IMR-90 (cell line): ENCODE data around the gene TPX2. TPM values are rescaled to one million over a fixed set of nuclear protein-coding genes. Genes with fewer than 3 reads are reported as not detected.

Experiments used
- ATAC-seq: fragments of 200-7000 bp; cut with Tn5 transposase; 2 replicates; pipeline ENCODE4 v1.9.1; 2020; ENCODE audit warnings: low read depth, mild to moderate bottlenecking, moderate library complexity
- BruUV-seq: library from RNA; stranded (reverse); fragments of 400-500 nt; replicated peaks from 2 replicates; lab custom pipeline; 2021; lab: Mats Ljungman, UMichigan
- CTCF ChIA-PET: fragments of 300-600 bp; formaldehyde crosslinking; extraction: SDS; loops from one replicate; lab custom pipeline; 2021; ENCODE audit warnings: antibody characterized with exemption; lab: Yijun Ruan, JAX
- POLR2A ChIA-PET: fragments of 300-600 bp; sonication (Branson Sonifier 250); formaldehyde crosslinking; loops from one replicate; lab custom pipeline; 2022; ENCODE audit warnings: antibody characterized with exemption; ENCODE audit not compliant: unreplicated experiment; lab: Charles Lee
- DNase-seq: peaks from one replicate; pipeline ENCODE4 v3.0.0; 2013
- H2AFZ ChIP-seq: replicated peaks from 2 replicates; pipeline ENCODE3; 2013; ENCODE audit warnings: low read length, mild to moderate bottlenecking; ENCODE audit not compliant: poor library complexity
- H2AK5ac ChIP-seq: 2 replicates; pipeline ENCODE4 v1.6.1; 2013; ENCODE audit warnings: low read depth, low read length, inconsistent platforms
- H2AK9ac ChIP-seq: replicated peaks from 2 replicates; pipeline ENCODE3; 2013; ENCODE audit warnings: mild to moderate bottlenecking, low read depth, low read length, moderate library complexity; ENCODE audit not compliant: poor library complexity
- H2BK120ac ChIP-seq: 2 replicates; pipeline ENCODE4 v1.6.1; 2013; ENCODE audit warnings: low read depth, low read length, inconsistent platforms
- H2BK15ac ChIP-seq: 3 replicates; pipeline ENCODE4 v1.6.1; 2013; ENCODE audit warnings: low read depth, low read length, inconsistent platforms
- H2BK20ac ChIP-seq: 2 replicates; pipeline ENCODE4 v1.6.1; 2013; ENCODE audit warnings: low read depth, mild to moderate bottlenecking, inconsistent platforms, low read length, moderate library complexity
- H2BK5ac ChIP-seq: 2 replicates; pipeline ENCODE4 v1.6.1; 2013; ENCODE audit warnings: mild to moderate bottlenecking, low read depth, low read length, inconsistent platforms; ENCODE audit not compliant: poor library complexity, severe bottlenecking
- H3K14ac ChIP-seq: replicated peaks from 2 replicates; pipeline ENCODE4 v1.6.1; 2013; ENCODE audit warnings: low read depth, low read length, inconsistent platforms
- H3K18ac ChIP-seq: 2 replicates; pipeline ENCODE4 v1.6.1; 2013; ENCODE audit warnings: low read depth, low read length, control low read depth
- H3K23ac ChIP-seq: 2 replicates; pipeline ENCODE4 v1.6.1; 2013; ENCODE audit warnings: low read depth, low read length, inconsistent platforms
- H3K27ac ChIP-seq: 2 replicates; pipeline ENCODE4 v1.5.1; 2013; ENCODE audit warnings: mild to moderate bottlenecking, control low read depth, low read length; ENCODE audit not compliant: insufficient read depth
- H3K27me3 ChIP-seq: 2 replicates; pipeline ENCODE4 v1.6.1; 2013; ENCODE audit warnings: low read length; ENCODE audit not compliant: control insufficient read depth, insufficient read depth
- H3K36me3 ChIP-seq: 2 replicates; pipeline ENCODE4 v1.6.1; 2013; ENCODE audit warnings: low read length, mixed read lengths; ENCODE audit not compliant: control insufficient read depth, insufficient read depth
- H3K4ac ChIP-seq: 2 replicates; pipeline ENCODE4 v1.6.1; 2013; ENCODE audit warnings: low read depth, low read length, inconsistent platforms
- H3K4me1 ChIP-seq: 2 replicates; pipeline ENCODE4 v1.6.1; 2013; ENCODE audit warnings: low read length, mixed read lengths; ENCODE audit not compliant: control insufficient read depth, insufficient read depth
- H3K4me2 ChIP-seq: 2 replicates; pipeline ENCODE4 v1.6.1; 2013; ENCODE audit warnings: low read depth, mild to moderate bottlenecking, control low read depth, low read length, moderate library complexity
- H3K4me3 ChIP-seq: 2 replicates; pipeline ENCODE4 v1.5.1; 2013; ENCODE audit warnings: low read depth, mild to moderate bottlenecking, control low read depth, low read length, moderate library complexity; ENCODE audit not compliant: insufficient read depth
- H3K56ac ChIP-seq: 2 replicates; pipeline ENCODE4 v1.6.1; 2013; ENCODE audit warnings: low read length, inconsistent platforms; ENCODE audit not compliant: insufficient read depth; ENCODE audit errors: extremely low read depth
- H3K79me1 ChIP-seq, 2 experiments: 2 replicates each; pipeline ENCODE4 v1.6.1; 2013; ENCODE audit warnings: low read length in 2 of 2, inconsistent platforms in 1 of 2, low read depth in 1 of 2
- H3K9ac ChIP-seq: 2 replicates; pipeline ENCODE4 v1.6.1; 2013; ENCODE audit warnings: low read depth, low read length, control low read depth
- H3K9me1 ChIP-seq: 2 replicates; pipeline ENCODE4 v1.6.1; 2013; ENCODE audit warnings: low read length, inconsistent platforms; ENCODE audit not compliant: insufficient read depth
- H3K9me3 ChIP-seq: 2 replicates; pipeline ENCODE4 v1.6.1; 2013; ENCODE audit warnings: low read length; ENCODE audit not compliant: control insufficient read depth, insufficient read depth
- H4K20me1 ChIP-seq: 2 replicates; pipeline ENCODE4 v1.6.1; 2013; ENCODE audit warnings: low read length, inconsistent platforms; ENCODE audit not compliant: insufficient read depth
- H4K5ac ChIP-seq: 2 replicates; pipeline ENCODE4 v1.6.1; 2013; ENCODE audit warnings: mild to moderate bottlenecking, low read depth, low read length, control low read depth
- H4K8ac ChIP-seq, 2 experiments: 2 replicates each; pipeline ENCODE4 v1.6.1; 2013; ENCODE audit warnings: low read depth in 2 of 2, low read length in 2 of 2, control low read depth in 1 of 2, inconsistent platforms in 1 of 2
- H4K91ac ChIP-seq: 2 replicates; pipeline ENCODE4 v1.6.1; 2013; ENCODE audit warnings: low read depth, low read length, inconsistent platforms; ENCODE audit not compliant: insufficient read depth
- BHLHE40 ChIP-seq: fragments of 150-350 bp; IDR thresholded peaks from 2 replicates; pipeline ENCODE4 v1.6.1; 2016; ENCODE audit warnings: mild to moderate bottlenecking, low read depth, low read length
- CEBPB ChIP-seq: IDR thresholded peaks from 2 replicates; pipeline ENCODE4 v1.6.1; 2012; ENCODE audit warnings: low read depth, low read length, improper control_type of control experiment
- CHD1 ChIP-seq: IDR thresholded peaks from 2 replicates; pipeline ENCODE4 v1.6.1; 2012; ENCODE audit warnings: low read depth, low read length, improper control_type of control experiment
- CTCF ChIP-seq: conservative IDR thresholded peaks from 2 replicates; pipeline ENCODE4 v1.5.1; 2012; ENCODE audit warnings: mild to moderate bottlenecking, low read depth, low read length, improper control_type of control experiment
- ELK1 ChIP-seq: fragments of 150-350 bp; IDR thresholded peaks from 2 replicates; pipeline ENCODE4 v1.6.1; 2016; ENCODE audit warnings: low read depth, mild to moderate bottlenecking, low read length, moderate library complexity, borderline replicate concordance
- FOS ChIP-seq: fragments of 150-350 bp; IDR thresholded peaks from 2 replicates; pipeline ENCODE4 v1.6.1; 2016; ENCODE audit warnings: low read depth, low read length
- MAFK ChIP-seq: IDR thresholded peaks from 2 replicates; pipeline ENCODE4 v1.6.1; 2012; ENCODE audit warnings: low read depth, low read length, improper control_type of control experiment
- MAZ ChIP-seq: IDR thresholded peaks from 2 replicates; pipeline ENCODE4 v1.6.1; 2012; ENCODE audit warnings: low read depth, mild to moderate bottlenecking, low read length, improper control_type of control experiment, moderate library complexity, borderline replicate concordance
- MXI1 ChIP-seq: IDR thresholded peaks from 2 replicates; pipeline ENCODE4 v1.6.1; 2012; ENCODE audit warnings: low read depth, mild to moderate bottlenecking, low read length, moderate library complexity, borderline replicate concordance
- NFE2L2 ChIP-seq: fragments of 150-350 bp; IDR thresholded peaks from 2 replicates; pipeline ENCODE4 v1.6.1; 2016; ENCODE audit warnings: low read depth, mild to moderate bottlenecking, low read length
- POLR2A ChIP-seq: IDR thresholded peaks from 2 replicates; pipeline ENCODE4 v1.6.1; 2012; ENCODE audit warnings: mild to moderate bottlenecking, low read depth, low read length
- RAD21 ChIP-seq: IDR thresholded peaks from 2 replicates; pipeline ENCODE4 v1.6.1; 2012; ENCODE audit warnings: low read length, improper control_type of control experiment
- RCOR1 ChIP-seq: IDR thresholded peaks from 2 replicates; pipeline ENCODE4 v1.6.1; 2012; ENCODE audit warnings: mild to moderate bottlenecking, low read length, improper control_type of control experiment; ENCODE audit not compliant: insufficient replicate concordance
- RFX5 ChIP-seq: IDR thresholded peaks from 2 replicates; pipeline ENCODE4 v1.8.0; 2012; ENCODE audit warnings: low read depth, mild to moderate bottlenecking, low read length, moderate library complexity
- SMC3 ChIP-seq: fragments of 150-350 bp; IDR thresholded peaks from 2 replicates; pipeline ENCODE4 v1.6.1; 2016; ENCODE audit warnings: low read depth, mild to moderate bottlenecking, antibody characterized with exemption, low read length, moderate library complexity
- WGBS, 2 experiments: methylation state at CpG; one replicate each; pipeline versions ENCODE4 v1.1.5 to v1.1.7; 2013; ENCODE audit warnings: missing lambda C conversion rate in 2 of 2; ENCODE audit not compliant: insufficient read length in 1 of 2; ENCODE audit errors: extremely low coverage in 2 of 2; 5-methylcytosine and 5-hydroxymethylcytosine counted together
- dilution Hi-C: fragments of 300-500 bp; cut with HindIII; formaldehyde crosslinking; loops from one replicate; pipeline ENCODE4 v1.14.3; 2018; ENCODE audit warnings: low sequenced_read_pairs; ENCODE audit not compliant: unreplicated experiment
- in situ Hi-C: fragments of 300-500 bp; cut with MboI; formaldehyde crosslinking; loops from 3 replicates; pipeline ENCODE4 v1.14.3; 2019; ENCODE audit warnings: low sequenced_read_pairs, inconsistent platforms, mixed read lengths
- intact Hi-C: fragments of 100-400 bp; cut with micrococcal nuclease; formaldehyde crosslinking; loops from 2 replicates; pipeline ENCODE4 v1.10.0; 2022
- polyA plus RNA-seq, 3 experiments: library from polyadenylated mRNA; depleted of rRNA; stranded (reverse); fragments of >200 nt; gene quantifications; 2 replicates each; pipeline ENCODE4 v1.2.3, GENCODE V29; 2012; ENCODE audit warnings: low replicate concordance in 1 of 3
- total RNA-seq: library from RNA; depleted of rRNA; stranded (reverse); fragments of >200 nt; gene quantifications from 2 replicates; pipeline ENCODE4 v1.2.3, GENCODE V29; 2012
- TF ChIP-seq, protein P1 (sequence below): fragments of 150-350 bp; IDR thresholded peaks from 2 replicates; pipeline ENCODE4 v1.6.1; 2017; ENCODE audit warnings: mild to moderate bottlenecking, antibody characterized with exemption, low read length, low read depth

The TPX2 gene
- total and polyA plus RNA-seq, 2 of the 4 experiments (the other 2 are of a cell fraction) = 28.5 to 72.2 TPM

DNA sequence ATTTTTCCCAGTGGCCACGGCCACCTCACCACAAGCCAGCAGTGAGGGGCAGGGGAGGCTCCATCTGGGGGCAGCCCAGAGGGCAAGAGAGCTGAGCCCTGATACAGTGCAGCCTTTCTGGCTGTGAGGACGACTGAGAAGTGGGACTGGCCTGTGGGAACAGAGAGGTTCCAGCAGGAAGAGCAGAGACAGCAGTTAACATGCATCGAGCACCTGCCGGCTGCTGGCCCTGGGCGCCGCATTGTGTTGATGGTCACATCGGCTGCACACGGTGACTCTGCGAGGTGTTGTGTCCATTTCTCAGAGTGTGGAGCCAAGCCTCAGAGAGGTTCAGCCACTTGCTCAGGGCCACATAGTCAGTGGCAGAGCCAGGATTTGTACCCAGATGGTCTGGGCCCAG, 96.5 kb downstream of the TPX2 start:
- peak overlapping the region; percentile 63; the same call in 1 of the 2 replicates for H2AK5ac ChIP-seq
- H3K4me2 ChIP-seq = no peak overlapping the region
- peak overlapping the region; percentile 4; the same call in 1 of the 2 replicates for H4K91ac ChIP-seq
- peaks cover 3% of the 10 kb centered on the region; the same call in 1 of the 2 replicates for H3K27me3 ChIP-seq
- H2AK9ac ChIP-seq = peak overlapping the region; percentile 48
- H3K18ac ChIP-seq = no peak overlapping the region
- BruUV-seq = no TSS peak
- 0 out of 2 replicates have a peak overlapping the region, but pooled peaks have one; percentile 37 for H2BK20ac ChIP-seq
- H3K56ac ChIP-seq = no peak overlapping the region
- 0 out of 4 replicates have a peak, but pooled peaks cover 0 to 4% of the 10 kb centered on the region in 2 experiments for H3K79me1 ChIP-seq
- no peak overlapping the region for H3K4me3 ChIP-seq
- in situ Hi-C loops = loop anchor here (25.0 kb wide), 2 partner anchors 652 to 827 kb away; partner anchors contain the start of gene C20orf203
- H3K9me1 ChIP-seq = peaks cover 28% of the 10 kb centered on the region
- DNase-seq = no peak
- H3K4ac ChIP-seq = peak overlapping the region; percentile 54; the same call in 1 of the 2 replicates
- H3K9me3 ChIP-seq = no peaks in the 10 kb centered on the region
- H3K14ac ChIP-seq = no peak overlapping the region
- 77% methylated on average over 3 of the region's 9 CpGs; no CpG with 5 or more reads in 1 of the 2 experiments for WGBS, 2 experiments
- H2BK5ac ChIP-seq = no peak overlapping the region
- intact Hi-C loops = no loop called here
- H4K20me1 ChIP-seq = peaks cover 28% of the 10 kb centered on the region
- no peak overlapping the region for H4K8ac ChIP-seq
- no peak overlapping the region for H4K5ac ChIP-seq
- TF ChIP-seq, protein P1, sequence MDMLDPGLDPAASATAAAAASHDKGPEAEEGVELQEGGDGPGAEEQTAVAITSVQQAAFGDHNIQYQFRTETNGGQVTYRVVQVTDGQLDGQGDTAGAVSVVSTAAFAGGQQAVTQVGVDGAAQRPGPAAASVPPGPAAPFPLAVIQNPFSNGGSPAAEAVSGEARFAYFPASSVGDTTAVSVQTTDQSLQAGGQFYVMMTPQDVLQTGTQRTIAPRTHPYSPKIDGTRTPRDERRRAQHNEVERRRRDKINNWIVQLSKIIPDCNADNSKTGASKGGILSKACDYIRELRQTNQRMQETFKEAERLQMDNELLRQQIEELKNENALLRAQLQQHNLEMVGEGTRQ = no peak
- TF ChIP-seq RFX5 (no peak), SMC3 (no peak), FOS (no peak), BHLHE40 (no peak), CEBPB (no peak), ELK1 (no peak), POLR2A (no peak), RCOR1 (no peak), CTCF (no peak), MXI1 (no peak), NFE2L2 (no peak), CHD1 (no peak), MAZ (no peak), RAD21 (no peak), MAFK (no peak)
- H2AFZ ChIP-seq = no peak overlapping the region
- 0 out of 2 replicates have a peak overlapping the region, but pooled peaks have one; percentile 26 for H2BK120ac ChIP-seq
- no peak overlapping the region for H3K27ac ChIP-seq
- POLR2A ChIA-PET = no interaction called here
- peaks cover 15% of the 10 kb centered on the region for H3K4me1 ChIP-seq
- H3K36me3 ChIP-seq = no peaks in the 10 kb centered on the region
- no peak overlapping the region for H3K23ac ChIP-seq
- no peak overlapping the region; the same call in 2 of the 3 replicates for H2BK15ac ChIP-seq
- ATAC-seq = no peak
- no peak overlapping the region for H3K9ac ChIP-seq
- dilution Hi-C loops = no loop called here
- CTCF ChIA-PET = interaction anchor here (1.0 to 3.5 kb wide), 2 partner anchors 11 to 12 kb away, joined by 3 to 12 read pairs; no protein-coding TSS in a partner anchor
